ENCODE data around the gene RBMS3. TPM values are rescaled to one million over a fixed set of nuclear protein-coding genes. Genes with fewer than 3 reads are reported as not detected.
"Not testable (repeated sequence)": the region's sequence is repeated elsewhere in the genome, so short reads cannot be mapped to it uniquely, and the experiment has no call there.

RBMS3 gene
- total RNA-seq, 1 experiment from 2014 or later = 0.42 TPM

DNA sequence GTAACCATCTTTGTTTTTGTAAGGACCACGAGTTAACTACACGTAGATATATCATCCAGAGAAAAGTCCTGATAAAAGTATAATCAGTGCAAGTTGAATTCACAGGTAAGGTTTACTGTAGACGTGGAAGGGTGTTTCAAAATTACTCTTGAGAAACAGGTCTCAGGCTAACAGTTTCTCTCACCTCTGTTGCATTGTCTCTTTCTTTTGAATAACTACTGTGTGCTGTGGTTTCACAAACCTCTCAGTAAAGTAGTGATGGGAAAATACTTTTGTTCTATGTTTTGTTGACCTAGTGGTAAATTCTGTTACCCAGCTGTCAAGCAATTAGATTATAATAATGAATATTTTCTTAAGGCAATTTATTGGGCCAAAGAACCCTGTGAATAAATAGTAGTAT is 75.2 kb downstream of the RBMS3 start:
- Histone ChIP-seq H3K79me2 (ENCODE audit: insufficient read depth, low read length) (no peaks in the 10 kb centered on the region), H3K4me1 (ENCODE audit: control insufficient read depth in 1 of 2, insufficient read depth in 2 of 2, low read length in 2 of 2) (no peaks in the 10 kb centered on the region), H3K4me3 (replicated peaks in 1 of 2; ENCODE audit: low read depth in 1 of 2, low read length in 2 of 2) (no peak overlapping the region), H3K9me3 (ENCODE audit: control insufficient read depth in 1 of 2, insufficient read depth in 1 of 2, low read depth in 1 of 2, low read length in 2 of 2) (no peaks in the 10 kb centered on the region), H3K4me2 (ENCODE audit: low read length) (no peak overlapping the region), H4K20me1 (ENCODE audit: insufficient read depth) (no peaks in the 10 kb centered on the region), H3K9ac (ENCODE audit: low read length) (no peak overlapping the region), H2AFZ (ENCODE audit: low read depth, low read length, poor library complexity, severe bottlenecking) (no peak overlapping the region), H3K27ac (ENCODE audit: low read depth, low read length) (no peak overlapping the region), H3K9me2 (ENCODE audit: insufficient read depth) (no peaks in the 10 kb centered on the region), H3K36me3 (ENCODE audit: control insufficient read depth in 1 of 2, insufficient read depth in 2 of 2, low read length in 2 of 2) (no peaks in the 10 kb centered on the region), H3K27me3 (ENCODE audit: insufficient read depth, low read length) (no peaks in the 10 kb centered on the region)
- no peak for ATAC-seq
- intact Hi-C loops (cut with micrococcal nuclease) = no loop called here
- DNase-seq (ENCODE audit: low read depth, low spot score) = no peak
- TF ChIP-seq EZH2 (IDR thresholded peaks at IDR 0.05) (no peak), ELF1 (IDR thresholded peaks at IDR 0.05; ENCODE audit: borderline replicate concordance, low read depth) (no peak), POLR2A (IDR thresholded peaks at IDR 0.05; ENCODE audit: borderline replicate concordance, extremely low read depth, insufficient read depth, insufficient read length) (no peak), EZH2phosphoT487 (IDR thresholded peaks at IDR 0.05; ENCODE audit: borderline replicate concordance) (no peak), CBX3 (IDR thresholded peaks at IDR 0.05; ENCODE audit: low read depth) (no peak)
- CTCF ChIA-PET = no interaction called here
- BruUV-seq (replicated peaks) = no TSS peak
- RAD21 ChIA-PET (ENCODE audit: low non-redundant PET in 1 of 2, low total read pairs in 2 of 2, uncharacterized antibody in 2 of 2, unreplicated experiment in 2 of 2) = no interaction called here
- POLR2A ChIA-PET = no interaction called here

DNA sequence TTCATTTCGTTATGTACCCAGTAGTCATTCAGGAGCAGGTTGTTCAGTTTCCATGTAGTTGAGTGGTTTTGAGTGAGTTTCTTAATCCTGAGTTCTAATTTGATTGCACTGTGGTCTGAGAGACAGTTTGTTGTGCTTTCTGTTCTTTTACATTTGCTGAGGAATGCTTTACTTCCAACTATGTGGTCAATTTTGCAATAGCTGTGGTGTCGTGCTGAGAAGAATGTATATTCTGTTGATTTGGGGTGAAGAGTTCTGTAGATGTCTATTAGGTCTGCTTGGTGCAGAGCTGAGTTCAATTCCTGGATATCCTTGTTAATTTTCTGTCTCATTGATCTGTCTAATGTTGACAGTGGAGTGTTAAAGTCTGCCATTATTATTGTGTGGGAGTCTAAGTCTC is 79.4 kb downstream of the RBMS3 start:
- H3K4me1 ChIP-seq (ENCODE audit: control insufficient read depth in 1 of 2, insufficient read depth in 2 of 2, low read length in 2 of 2); H3K4me2 ChIP-seq (ENCODE audit: low read length); POLR2A ChIA-PET; CTCF ChIA-PET; H2AFZ ChIP-seq (ENCODE audit: low read depth, low read length, poor library complexity, severe bottlenecking); H3K27ac ChIP-seq (ENCODE audit: low read depth, low read length); H4K20me1 ChIP-seq (ENCODE audit: insufficient read depth); H3K36me3 ChIP-seq (ENCODE audit: control insufficient read depth in 1 of 2, insufficient read depth in 2 of 2, low read length in 2 of 2); DNase-seq (ENCODE audit: low read depth, low spot score); ATAC-seq; H3K9ac ChIP-seq (ENCODE audit: low read length); RAD21 ChIA-PET (ENCODE audit: low non-redundant PET in 1 of 2, low total read pairs in 2 of 2, uncharacterized antibody in 2 of 2, unreplicated experiment in 2 of 2); H3K79me2 ChIP-seq (ENCODE audit: insufficient read depth, low read length); H3K4me3 ChIP-seq (replicated peaks in 1 of 2; ENCODE audit: low read depth in 1 of 2, low read length in 2 of 2); H3K9me3 ChIP-seq (ENCODE audit: control insufficient read depth in 1 of 2, insufficient read depth in 1 of 2, low read depth in 1 of 2, low read length in 2 of 2); H3K27me3 ChIP-seq (ENCODE audit: insufficient read depth, low read length); H3K9me2 ChIP-seq (ENCODE audit: insufficient read depth); intact Hi-C loops (cut with micrococcal nuclease); BruUV-seq (replicated peaks): not testable (repeated sequence)

DNA sequence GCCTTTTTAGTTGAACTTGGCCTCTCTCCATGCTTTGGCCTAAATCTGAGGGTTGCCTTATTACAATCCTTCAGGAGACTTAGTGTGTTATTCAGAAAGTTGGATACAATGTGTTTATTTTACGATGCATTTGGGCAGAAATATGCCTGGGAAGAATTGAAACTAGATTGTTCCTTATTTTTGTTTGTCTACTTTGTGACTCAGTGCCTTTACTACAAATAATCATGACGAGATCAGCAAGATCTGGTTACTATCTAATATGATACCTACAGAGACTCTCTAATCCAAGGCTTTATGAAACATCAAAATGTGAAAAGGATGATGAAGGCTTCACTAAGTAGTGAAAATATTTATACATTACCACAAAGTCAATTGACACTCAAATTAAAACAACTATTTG is 82.2 kb downstream of the RBMS3 start:
- POLR2A ChIA-PET = no interaction called here
- H3K9me2 ChIP-seq (ENCODE audit: insufficient read depth) = no peaks in the 10 kb centered on the region
- TF ChIP-seq CBX3 (IDR thresholded peaks at IDR 0.05; ENCODE audit: low read depth) = no peak
- no peak for TF ChIP-seq SIN3A (IDR thresholded peaks at IDR 0.05; ENCODE audit: low read depth)
- no peak for TF ChIP-seq EGR1 (IDR thresholded peaks at IDR 0.05; ENCODE audit: low read depth)
- TF ChIP-seq, protein P1, sequence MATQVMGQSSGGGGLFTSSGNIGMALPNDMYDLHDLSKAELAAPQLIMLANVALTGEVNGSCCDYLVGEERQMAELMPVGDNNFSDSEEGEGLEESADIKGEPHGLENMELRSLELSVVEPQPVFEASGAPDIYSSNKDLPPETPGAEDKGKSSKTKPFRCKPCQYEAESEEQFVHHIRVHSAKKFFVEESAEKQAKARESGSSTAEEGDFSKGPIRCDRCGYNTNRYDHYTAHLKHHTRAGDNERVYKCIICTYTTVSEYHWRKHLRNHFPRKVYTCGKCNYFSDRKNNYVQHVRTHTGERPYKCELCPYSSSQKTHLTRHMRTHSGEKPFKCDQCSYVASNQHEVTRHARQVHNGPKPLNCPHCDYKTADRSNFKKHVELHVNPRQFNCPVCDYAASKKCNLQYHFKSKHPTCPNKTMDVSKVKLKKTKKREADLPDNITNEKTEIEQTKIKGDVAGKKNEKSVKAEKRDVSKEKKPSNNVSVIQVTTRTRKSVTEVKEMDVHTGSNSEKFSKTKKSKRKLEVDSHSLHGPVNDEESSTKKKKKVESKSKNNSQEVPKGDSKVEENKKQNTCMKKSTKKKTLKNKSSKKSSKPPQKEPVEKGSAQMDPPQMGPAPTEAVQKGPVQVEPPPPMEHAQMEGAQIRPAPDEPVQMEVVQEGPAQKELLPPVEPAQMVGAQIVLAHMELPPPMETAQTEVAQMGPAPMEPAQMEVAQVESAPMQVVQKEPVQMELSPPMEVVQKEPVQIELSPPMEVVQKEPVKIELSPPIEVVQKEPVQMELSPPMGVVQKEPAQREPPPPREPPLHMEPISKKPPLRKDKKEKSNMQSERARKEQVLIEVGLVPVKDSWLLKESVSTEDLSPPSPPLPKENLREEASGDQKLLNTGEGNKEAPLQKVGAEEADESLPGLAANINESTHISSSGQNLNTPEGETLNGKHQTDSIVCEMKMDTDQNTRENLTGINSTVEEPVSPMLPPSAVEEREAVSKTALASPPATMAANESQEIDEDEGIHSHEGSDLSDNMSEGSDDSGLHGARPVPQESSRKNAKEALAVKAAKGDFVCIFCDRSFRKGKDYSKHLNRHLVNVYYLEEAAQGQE (IDR thresholded peaks at IDR 0.05; ENCODE audit: low read depth) = no peak
- no peak for TF ChIP-seq YY1 (IDR thresholded peaks at IDR 0.05; ENCODE audit: extremely low read depth, insufficient replicate concordance, low read depth, low read length)
- TF ChIP-seq POLR2AphosphoS5 (IDR thresholded peaks at IDR 0.05; ENCODE audit: low read depth, low read length) = no peak
- ATAC-seq = no peak
- no peak overlapping the region for H3K9ac ChIP-seq (ENCODE audit: low read length)
- no peaks in the 10 kb centered on the region for H3K79me2 ChIP-seq (ENCODE audit: insufficient read depth, low read length)
- H3K4me1 ChIP-seq (ENCODE audit: control insufficient read depth in 1 of 2, insufficient read depth in 2 of 2, low read length in 2 of 2) = no peaks in the 10 kb centered on the region
- DNase-seq (ENCODE audit: low read depth, low spot score) = no peak
- H3K36me3 ChIP-seq (ENCODE audit: control insufficient read depth in 1 of 2, insufficient read depth in 2 of 2, low read length in 2 of 2) = no peaks in the 10 kb centered on the region
- CTCF ChIA-PET = no interaction called here
- H3K27me3 ChIP-seq (ENCODE audit: insufficient read depth, low read length) = no peaks in the 10 kb centered on the region
- no peak overlapping the region for H3K4me2 ChIP-seq (ENCODE audit: low read length)
- RAD21 ChIA-PET (ENCODE audit: low non-redundant PET in 1 of 2, low total read pairs in 2 of 2, uncharacterized antibody in 2 of 2, unreplicated experiment in 2 of 2) = no interaction called here
- H3K9me3 ChIP-seq (ENCODE audit: control insufficient read depth in 1 of 2, insufficient read depth in 1 of 2, low read depth in 1 of 2, low read length in 2 of 2) = no peaks in the 10 kb centered on the region
- intact Hi-C loops (cut with micrococcal nuclease) = no loop called here
- no peak overlapping the region for H3K27ac ChIP-seq (ENCODE audit: low read depth, low read length)
- no peak overlapping the region for H2AFZ ChIP-seq (ENCODE audit: low read depth, low read length, poor library complexity, severe bottlenecking)
- H4K20me1 ChIP-seq (ENCODE audit: insufficient read depth) = no peaks in the 10 kb centered on the region
- H3K4me3 ChIP-seq (replicated peaks in 1 of 2; ENCODE audit: low read depth in 1 of 2, low read length in 2 of 2) = no peak overlapping the region
- BruUV-seq (replicated peaks) = no TSS peak

Data from HCT116 (cell line).